Stimulated activated CD8-positive, alpha-beta memory T cell treated with anti-CD3 and anti-CD28 coated beads, Interleukin-7, amount 100 ng/mL, for 4 hours (primary cell): ENCODE measurements around the gene ATP2B3.
"Not testable (repeated sequence)": the region's sequence is repeated elsewhere in the genome, so short reads cannot be mapped to it uniquely, and the experiment has no call there.

ENCODE experiments used
- DNase-seq, 2 donors: peaks; one replicate each; pipeline ENCODE4 v3.0.0-alpha.2; 2020; ENCODE audit warnings: low read depth in 2 of 2

ATP2B3 gene

GRCh38 chrX:153593811-153594500, 76.5 kb downstream of the ATP2B3 start:
- no peak for DNase-seq

GRCh38 chrX:153595387-153595786, 77.9 kb downstream of the ATP2B3 start:
- DNase-seq, result no peak

- DNase-seq, result no peak
Measured at GRCh38 chrX:153595859-153596857, 78.7 kb downstream of the ATP2B3 start.

DNA sequence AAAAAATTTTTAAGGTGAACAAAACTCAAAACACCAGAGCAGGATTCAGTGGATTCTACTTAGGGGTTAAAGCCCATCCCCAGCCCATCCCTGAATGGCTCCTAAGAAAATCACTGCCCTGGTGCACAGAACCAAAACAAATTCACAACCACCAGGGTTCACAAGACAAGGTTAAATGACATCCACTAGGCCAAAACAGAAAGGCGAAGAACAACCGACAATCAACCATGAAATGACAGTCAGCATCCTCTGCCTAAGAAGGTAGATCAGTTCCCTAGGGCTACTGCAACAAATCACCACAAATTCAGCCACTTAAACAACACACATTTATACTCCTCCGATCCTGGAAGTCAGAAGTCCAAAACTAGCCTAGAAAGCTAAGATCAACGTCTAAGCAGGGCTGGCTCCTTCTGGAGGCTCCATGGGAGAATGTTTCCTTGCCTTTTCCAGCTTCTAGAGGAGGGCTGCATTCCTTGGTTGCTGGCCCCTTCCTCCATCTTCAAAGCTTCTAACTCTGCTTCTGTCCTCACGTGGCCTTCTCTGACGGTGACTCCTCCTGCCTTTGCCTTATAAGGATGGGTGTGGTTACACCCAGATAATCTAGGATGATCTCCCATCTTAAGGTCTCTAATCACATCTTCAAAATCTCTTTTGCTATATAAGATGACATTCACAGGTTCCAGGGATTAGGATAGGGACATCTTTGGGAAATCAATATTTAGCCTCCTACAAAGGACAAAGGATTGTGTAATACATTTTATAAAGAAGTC, 79.7 kb downstream of the ATP2B3 start:
- DNase-seq, result no peak

DNA sequence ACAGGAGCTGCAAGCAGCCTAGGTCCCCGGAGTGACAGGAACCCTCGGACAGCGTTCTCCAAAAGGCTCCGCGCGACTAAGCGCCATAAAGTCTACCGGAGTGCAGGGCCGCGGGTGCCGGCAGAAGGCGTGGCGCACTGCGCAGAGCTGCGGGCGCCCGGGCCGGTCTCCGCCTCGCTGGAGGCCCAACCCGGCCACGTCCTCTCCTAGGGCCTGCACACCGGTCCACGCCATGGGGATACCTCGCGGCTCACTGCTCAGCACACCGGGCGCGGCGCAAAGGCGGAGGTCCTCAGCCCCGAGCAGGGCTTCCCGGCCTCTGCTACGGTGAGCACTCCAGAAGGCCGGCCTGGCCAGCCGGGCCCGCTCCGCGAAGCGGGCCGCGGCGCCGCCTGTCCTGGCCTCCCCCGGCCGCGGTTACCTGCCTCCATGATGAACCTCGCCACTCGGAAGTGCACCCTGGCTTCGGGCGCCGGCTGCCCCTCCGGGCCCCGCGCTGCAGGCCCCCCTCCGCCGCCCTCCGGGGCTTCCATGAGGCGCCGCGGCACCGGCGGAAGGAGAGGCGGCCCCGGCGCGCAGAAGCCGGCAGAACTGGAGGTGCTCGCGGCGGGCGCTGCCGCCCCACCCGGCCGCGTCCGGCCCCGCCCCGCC, 81.2 kb downstream of the ATP2B3 start, which contains the start of gene CCNQ:
Gene CCNQ, minus strand, starts transcription at position 599 of the 651 bp plus-strand sequence. Its CDS starts 66 bp downstream, at position 533.
- peak in 1 of 2 donors; percentile 5 for DNase-seq

- peak; percentile 64 to 82 for DNase-seq
Measured at GRCh38 chrX:153599192-153600031, 82.0 kb downstream of the ATP2B3 start.

GRCh38 chrX:153600032-153600373, 82.6 kb downstream of the ATP2B3 start:
- DNase-seq, result no peak

- DNase-seq, result no peak
Measured at GRCh38 chrX:153600921-153601320, 83.5 kb downstream of the ATP2B3 start.

DNA sequence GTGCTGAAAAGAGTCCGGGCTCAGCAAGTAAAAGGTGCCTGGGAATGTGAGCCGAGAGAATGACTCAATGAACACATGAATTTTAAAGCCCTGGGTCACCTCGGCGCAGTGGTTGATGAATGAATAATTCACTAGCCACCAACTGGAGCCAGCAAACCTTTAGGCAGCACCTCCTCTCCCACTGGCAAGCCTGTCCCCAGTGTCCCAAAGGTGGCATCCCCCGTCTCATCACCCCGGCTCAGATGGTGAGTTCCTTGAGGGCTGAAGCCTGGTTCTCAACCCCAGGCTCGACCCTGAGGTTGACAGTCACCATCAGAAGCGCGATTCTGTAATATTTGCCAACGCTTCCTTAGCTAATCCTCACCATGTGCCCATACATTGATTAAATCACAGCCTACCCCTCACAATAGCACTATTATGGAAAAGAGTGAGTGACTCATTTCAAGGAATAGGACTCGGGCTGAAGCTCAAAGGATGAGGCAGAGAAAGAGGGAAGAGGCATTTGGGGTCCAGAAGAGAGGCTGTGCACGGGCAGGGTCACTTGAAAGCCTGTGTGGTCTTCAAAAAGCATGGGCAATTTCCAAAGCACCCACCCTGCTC, 84.2 kb downstream of the ATP2B3 start:
- no peak for DNase-seq

- no peak for DNase-seq
Measured at GRCh38 chrX:153602601-153603000, 85.2 kb downstream of the ATP2B3 start.

GRCh38 chrX:153603131-153603656, 85.8 kb downstream of the ATP2B3 start:
- no peak for DNase-seq

DNA sequence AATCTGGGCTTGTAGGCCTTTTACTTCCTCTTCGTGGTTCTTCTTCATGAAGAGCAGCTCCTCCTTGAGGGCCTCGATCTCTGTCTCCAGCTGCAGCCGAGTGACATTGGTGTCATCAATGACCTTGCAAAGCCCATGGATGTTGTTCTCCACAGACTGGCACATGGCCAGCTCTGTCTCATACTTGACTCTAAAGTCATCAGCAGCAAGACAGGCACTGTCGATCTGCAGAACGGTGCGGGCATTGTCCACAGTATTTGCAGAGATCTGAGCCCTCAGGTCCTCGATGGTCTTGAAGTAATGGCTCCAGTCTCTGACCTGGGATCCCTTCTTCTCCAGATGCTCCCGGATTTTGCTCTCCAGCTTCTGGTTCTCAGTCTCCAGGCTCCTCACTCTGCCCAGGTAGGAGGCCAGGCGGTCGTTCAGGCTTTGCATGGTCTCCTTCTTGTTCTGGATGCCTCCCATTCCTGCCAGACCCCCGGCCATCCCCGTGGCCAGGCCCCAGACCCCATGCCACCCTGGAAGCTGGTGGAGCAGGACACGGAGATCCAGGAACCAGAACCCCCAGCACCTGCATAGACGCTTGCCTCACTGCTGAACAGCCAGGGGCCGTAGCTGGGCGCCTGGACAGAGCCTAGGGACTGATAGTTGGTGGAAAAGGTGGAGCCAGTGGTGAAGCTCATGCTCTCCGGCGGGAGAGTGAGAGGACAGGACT, 87.4 kb downstream of the ATP2B3 start:
- not testable (repeated sequence) for DNase-seq

GRCh38 chrX:153606503-153606902, 89.1 kb downstream of the ATP2B3 start:
- DNase-seq, result no peak

DNA sequence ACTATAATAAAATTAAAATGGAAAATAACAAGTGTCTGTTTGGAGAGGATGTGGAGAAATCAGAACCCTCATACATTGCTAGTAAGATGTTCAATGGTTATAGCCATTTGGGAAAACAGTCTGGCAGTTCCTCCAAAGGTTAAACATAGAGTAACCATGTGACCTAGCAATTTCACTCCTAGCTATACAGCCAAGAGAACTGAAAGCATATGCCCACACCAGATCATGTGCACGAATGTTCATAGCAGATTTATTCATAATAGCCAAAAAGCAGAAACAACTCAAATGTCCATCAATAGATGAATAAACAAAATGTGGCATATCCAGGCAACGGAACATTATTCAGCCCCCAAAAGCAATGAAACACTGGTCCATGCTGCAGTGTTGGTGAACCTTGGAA, 90.9 kb downstream of the ATP2B3 start:
- DNase-seq, result no peak

DNA sequence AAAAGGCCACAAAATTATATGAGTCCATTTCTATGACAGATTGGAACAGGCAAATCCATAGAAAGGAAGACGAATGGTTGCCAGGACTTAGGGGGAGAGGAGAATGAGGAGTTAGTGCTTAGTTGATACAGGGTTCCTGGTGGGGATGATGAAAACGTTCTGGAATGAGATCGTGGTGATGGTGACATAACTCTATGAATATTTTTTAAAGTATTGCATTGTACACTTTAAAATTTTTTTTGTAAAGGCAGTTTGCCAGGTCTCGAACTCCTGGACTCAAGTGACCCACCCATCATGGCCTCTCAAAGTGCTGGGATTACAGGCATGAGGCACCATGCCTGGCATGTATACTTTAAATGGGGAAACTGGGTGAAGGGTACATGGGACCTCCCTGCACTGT, 91.4 kb downstream of the ATP2B3 start:
- DNase-seq, result no peak

- peak; percentile 55 to 69 for DNase-seq
Measured at GRCh38 chrX:153609917-153610835, 92.7 kb downstream of the ATP2B3 start.

DNA sequence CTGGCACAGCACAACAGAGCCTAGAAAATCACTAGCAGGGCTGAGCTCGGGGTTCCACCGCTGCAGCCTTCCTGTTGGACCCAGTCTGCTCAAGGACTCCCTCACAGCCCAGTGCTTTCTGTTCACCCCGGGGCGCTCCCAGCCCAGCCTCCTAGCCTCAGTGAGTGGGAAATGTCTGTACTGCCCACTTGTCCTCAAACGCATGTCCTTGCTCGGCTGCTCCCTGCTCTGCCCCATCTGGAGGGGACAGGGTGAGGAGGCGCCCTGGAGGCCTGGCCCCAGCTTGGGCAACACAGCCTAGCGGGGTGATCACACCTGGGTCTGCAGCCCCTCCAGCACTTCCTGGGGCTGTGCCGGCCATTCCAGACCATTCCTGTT, 93.4 kb downstream of the ATP2B3 start:
- DNase-seq, result no peak
